ENCODE measurements around the gene ERN1.

The ERN1 gene

GRCh38 chr17:64155751-64156544 is 26.0 kb upstream of the ERN1 start:
- Histone ChIP-seq H3K27me3 (ENCODE audit: insufficient read depth, low read length, poor library complexity, severe bottlenecking) (no peaks in the 10 kb centered on the region), H4K20me1 (ENCODE audit: insufficient read depth, low read length, poor library complexity, severe bottlenecking) (no peaks in the 10 kb centered on the region), H2AFZ (ENCODE audit: low read length) (no peak overlapping the region), H3K9me2 (replicated peaks; ENCODE audit: low read depth, low read length) (no peaks in the 10 kb centered on the region), H3K4me1 (ENCODE audit: insufficient read depth, low read length, poor library complexity, severe bottlenecking) (no peaks in the 10 kb centered on the region), H3K9ac (ENCODE audit: low read depth, low read length, poor library complexity, severe bottlenecking) (no peak overlapping the region), H3K9me3 (ENCODE audit: insufficient read depth, low read depth, low read length) (no peaks in the 10 kb centered on the region), H3K4me2 (ENCODE audit: low read depth, low read length, poor library complexity, severe bottlenecking) (no peak overlapping the region), H3K4me3 (ENCODE audit: low read length, poor library complexity, severe bottlenecking) (no peak overlapping the region), H3K36me3 (ENCODE audit: insufficient read depth, low read length) (peaks cover 20% of the 10 kb centered on the region; the same call in 1 of the 2 replicates), H3K79me2 (ENCODE audit: insufficient read depth, low read length) (no peaks in the 10 kb centered on the region), H3F3A (ENCODE audit: low read depth) (no peaks in the 10 kb centered on the region)
- TF ChIP-seq EZH2phosphoT487 (IDR thresholded peaks at IDR 0.05; ENCODE audit: borderline replicate concordance), result no peak
- TF ChIP-seq CTCF (conservative IDR thresholded peaks at IDR 0.05; ENCODE audit: low read length), result no peak

- peaks cover 22% of the 10 kb centered on the region; the same call in 1 of the 2 replicates for H3K36me3 ChIP-seq (ENCODE audit: insufficient read depth, low read length)
Measured at GRCh38 chr17:64155129-64155528, 25.2 kb upstream of the ERN1 start.

GRCh38 chr17:64154717-64155116 is 24.8 kb upstream of the ERN1 start:
- no peak overlapping the region for H3K4me2 ChIP-seq (ENCODE audit: low read depth, low read length, poor library complexity, severe bottlenecking)

More at GRCh38 chr17:64155129-64155528, 25.2 kb upstream of the ERN1 start:
- Histone ChIP-seq H3K4me1 (ENCODE audit: insufficient read depth, low read length, poor library complexity, severe bottlenecking) (no peaks in the 10 kb centered on the region), H3F3A (ENCODE audit: low read depth) (no peaks in the 10 kb centered on the region), H3K27me3 (ENCODE audit: insufficient read depth, low read length, poor library complexity, severe bottlenecking) (no peaks in the 10 kb centered on the region), H3K9ac (ENCODE audit: low read depth, low read length, poor library complexity, severe bottlenecking) (no peak overlapping the region), H3K4me2 (ENCODE audit: low read depth, low read length, poor library complexity, severe bottlenecking) (no peak overlapping the region), H3K4me3 (ENCODE audit: low read length, poor library complexity, severe bottlenecking) (no peak overlapping the region), H2AFZ (ENCODE audit: low read length) (no peak overlapping the region), H4K20me1 (ENCODE audit: insufficient read depth, low read length, poor library complexity, severe bottlenecking) (no peaks in the 10 kb centered on the region), H3K79me2 (ENCODE audit: insufficient read depth, low read length) (no peaks in the 10 kb centered on the region), H3K9me2 (replicated peaks; ENCODE audit: low read depth, low read length) (no peaks in the 10 kb centered on the region), H3K9me3 (ENCODE audit: insufficient read depth, low read depth, low read length) (no peaks in the 10 kb centered on the region)
- TF ChIP-seq EZH2phosphoT487 (IDR thresholded peaks at IDR 0.05; ENCODE audit: borderline replicate concordance), result no peak
- TF ChIP-seq CTCF (conservative IDR thresholded peaks at IDR 0.05; ENCODE audit: low read length), result no peak

More at GRCh38 chr17:64154717-64155116, 24.8 kb upstream of the ERN1 start:
- H3K27me3 ChIP-seq (ENCODE audit: insufficient read depth, low read length, poor library complexity, severe bottlenecking), result no peaks in the 10 kb centered on the region
- no peaks in the 10 kb centered on the region for H3K4me1 ChIP-seq (ENCODE audit: insufficient read depth, low read length, poor library complexity, severe bottlenecking)
- no peak for TF ChIP-seq EZH2phosphoT487 (IDR thresholded peaks at IDR 0.05; ENCODE audit: borderline replicate concordance)
- no peak for TF ChIP-seq CTCF (conservative IDR thresholded peaks at IDR 0.05; ENCODE audit: low read length)
- peaks cover 22% of the 10 kb centered on the region; the same call in 1 of the 2 replicates for H3K36me3 ChIP-seq (ENCODE audit: insufficient read depth, low read length)
- H2AFZ ChIP-seq (ENCODE audit: low read length), result no peak overlapping the region
- no peak overlapping the region for H3K4me3 ChIP-seq (ENCODE audit: low read length, poor library complexity, severe bottlenecking)
- no peaks in the 10 kb centered on the region for H3K9me2 ChIP-seq (replicated peaks; ENCODE audit: low read depth, low read length)
- H3K9ac ChIP-seq (ENCODE audit: low read depth, low read length, poor library complexity, severe bottlenecking), result no peak overlapping the region
- no peaks in the 10 kb centered on the region for H3F3A ChIP-seq (ENCODE audit: low read depth)
- H4K20me1 ChIP-seq (ENCODE audit: insufficient read depth, low read length, poor library complexity, severe bottlenecking), result no peaks in the 10 kb centered on the region
- H3K79me2 ChIP-seq (ENCODE audit: insufficient read depth, low read length), result no peaks in the 10 kb centered on the region
- no peaks in the 10 kb centered on the region for H3K9me3 ChIP-seq (ENCODE audit: insufficient read depth, low read depth, low read length)
